NT2/D1 (cell line): Measurements from ENCODE around the gene TCHP.
A peak's percentile ranks its signal among the peaks of the same experiment; 100 is the strongest.

Source experiments
- DNase-seq: peaks from one replicate; pipeline ENCODE4 v3.0.0-alpha.2; 2011; ENCODE audit warnings: low read depth, low spot score
- H3K27me3 ChIP-seq: 2 replicates; pipeline ENCODE4 v1.6.0; 2011; ENCODE audit warnings: mild to moderate bottlenecking; ENCODE audit not compliant: insufficient read length, insufficient read depth
- H3K36me3 ChIP-seq: 2 replicates; pipeline ENCODE4 v1.6.1; 2011; ENCODE audit warnings: mild to moderate bottlenecking, low read length, mixed read lengths; ENCODE audit not compliant: insufficient read depth, insufficient read length
- H3K4me1 ChIP-seq: 2 replicates; pipeline ENCODE4 v1.5.1; 2011; ENCODE audit not compliant: insufficient read depth, insufficient read length
- H3K4me3 ChIP-seq: 2 replicates; pipeline ENCODE4 v1.5.1; 2011; ENCODE audit warnings: low read depth; ENCODE audit not compliant: insufficient read length
- H3K9ac ChIP-seq: 2 replicates; pipeline ENCODE4 v1.6.0; 2011; ENCODE audit warnings: low read depth; ENCODE audit not compliant: insufficient read length
- H3K9me3 ChIP-seq: 2 replicates; pipeline ENCODE4 v1.5.1; 2011; ENCODE audit warnings: mild to moderate bottlenecking, low read length; ENCODE audit not compliant: insufficient read depth
- SUZ12 ChIP-seq: IDR thresholded peaks from 2 replicates; pipeline ENCODE4 v1.6.1; 2011; ENCODE audit not compliant: insufficient read length, insufficient read depth; ENCODE audit errors: extremely low read depth
- YY1 ChIP-seq: IDR thresholded peaks from 2 replicates; pipeline ENCODE4 v1.6.1; 2011; ENCODE audit not compliant: insufficient read length, insufficient read depth
- ZNF274 ChIP-seq: IDR thresholded peaks from 2 replicates; pipeline ENCODE4 v1.6.1; 2011; ENCODE audit warnings: mild to moderate bottlenecking, low read depth, low read length

TCHP gene

GRCh38 chr12:109875572-109876131, 24.4 kb upstream of the TCHP start:
- H3K9me3 ChIP-seq = no peaks in the 10 kb centered on the region
- DNase-seq = no peak
- H3K4me3 ChIP-seq = no peak overlapping the region
- peaks cover 11% of the 10 kb centered on the region for H3K36me3 ChIP-seq
- no peak overlapping the region for H3K9ac ChIP-seq
- peaks cover 3% of the 10 kb centered on the region for H3K27me3 ChIP-seq
- no peak for TF ChIP-seq YY1
- no peak for TF ChIP-seq SUZ12
- TF ChIP-seq ZNF274 = no peak
- H3K4me1 ChIP-seq = peaks cover 15% of the 10 kb centered on the region

GRCh38 chr12:109876406-109876805, 23.7 kb upstream of the TCHP start:
- no peaks in the 10 kb centered on the region for H3K9me3 ChIP-seq
- no peak overlapping the region for H3K9ac ChIP-seq
- no peak overlapping the region for H3K4me3 ChIP-seq
- TF ChIP-seq SUZ12 = no peak
- no peak for TF ChIP-seq ZNF274
- TF ChIP-seq YY1 = no peak
- H3K4me1 ChIP-seq = peaks cover 18% of the 10 kb centered on the region
- H3K36me3 ChIP-seq = peaks cover 11% of the 10 kb centered on the region
- H3K27me3 ChIP-seq = peaks cover 3% of the 10 kb centered on the region
- no peak for DNase-seq

GRCh38 chr12:109877504-109878246, 22.4 kb upstream of the TCHP start:
- no peak for DNase-seq
- peaks cover 3% of the 10 kb centered on the region for H3K27me3 ChIP-seq
- no peak overlapping the region for H3K9ac ChIP-seq
- no peak for TF ChIP-seq YY1
- TF ChIP-seq ZNF274 = no peak
- no peak for TF ChIP-seq SUZ12
- peaks cover 2% of the 10 kb centered on the region for H3K36me3 ChIP-seq
- H3K4me3 ChIP-seq = no peak overlapping the region
- H3K4me1 ChIP-seq = peaks cover 13% of the 10 kb centered on the region
- no peaks in the 10 kb centered on the region for H3K9me3 ChIP-seq

GRCh38 chr12:109878247-109878625, 21.8 kb upstream of the TCHP start:
- H3K27me3 ChIP-seq = peaks cover 3% of the 10 kb centered on the region
- H3K4me1 ChIP-seq = peaks cover 13% of the 10 kb centered on the region
- H3K9me3 ChIP-seq = no peaks in the 10 kb centered on the region
- H3K4me3 ChIP-seq = no peak overlapping the region
- TF ChIP-seq ZNF274 (no peak), YY1 (no peak), SUZ12 (no peak)
- no peaks in the 10 kb centered on the region for H3K36me3 ChIP-seq
- H3K9ac ChIP-seq = no peak overlapping the region
- DNase-seq = no peak

GRCh38 chr12:109878749-109879148, 21.3 kb upstream of the TCHP start:
- peaks cover 3% of the 10 kb centered on the region for H3K27me3 ChIP-seq
- peak overlapping the region; percentile 86 for H3K9ac ChIP-seq
- H3K4me3 ChIP-seq = peak overlapping the region; percentile 76
- no peak for DNase-seq
- H3K36me3 ChIP-seq = no peaks in the 10 kb centered on the region
- no peaks in the 10 kb centered on the region for H3K9me3 ChIP-seq
- TF ChIP-seq ZNF274 = no peak
- no peak for TF ChIP-seq YY1
- no peak for TF ChIP-seq SUZ12
- H3K4me1 ChIP-seq = peaks cover 13% of the 10 kb centered on the region

- TF ChIP-seq YY1 (no peak), ZNF274 (no peak), SUZ12 (no peak)
- Histone ChIP-seq H3K9me3 (no peaks in the 10 kb centered on the region), H3K4me1 (peaks cover 13% of the 10 kb centered on the region), H3K4me3 (peak overlapping the region; percentile 76), H3K36me3 (no peaks in the 10 kb centered on the region), H3K27me3 (peaks cover 3% of the 10 kb centered on the region), H3K9ac (peak overlapping the region; percentile 86)
- DNase-seq = no peak
Measured at GRCh38 chr12:109879351-109880042, 20.6 kb upstream of the TCHP start.

- TF ChIP-seq ZNF274 (no peak), SUZ12 (no peak), YY1 (no peak)
- Histone ChIP-seq H3K4me3 (peak within 1 kb of the TSS; percentile 76), H3K4me1 (peaks cover 13% of the 10 kb centered on the region), H3K27me3 (peaks cover 3% of the 10 kb centered on the region), H3K36me3 (no peaks in the 10 kb centered on the region), H3K9ac (peak within 1 kb of the TSS; percentile 86), H3K9me3 (no peaks in the 10 kb centered on the region)
- DNase-seq = peak; percentile 78
Measured at GRCh38 chr12:109880043-109880931, 19.8 kb upstream of the TCHP start, which contains the start of gene GLTP. TSS of gene GLTP (minus strand) at chr12:109880541. CDS start at chr12:109880374, 167 bp downstream.
